H7 (cell line): ENCODE results near the gene NCS1. TPM values are rescaled to one million over a fixed set of nuclear protein-coding genes. Genes with fewer than 3 reads are reported as not detected.
A peak's percentile ranks its signal among the peaks of the same experiment; 100 is the strongest.

ENCODE experiments used
- DNase-seq: peaks from one replicate; pipeline ENCODE4 v3.0.0; 2012
- H3K27me3 ChIP-seq: 2 replicates; pipeline ENCODE4 v1.6.0; 2011; ENCODE audit warnings: mild to moderate bottlenecking, low read length; ENCODE audit not compliant: control insufficient read depth, insufficient read depth
- H3K36me3 ChIP-seq: replicated peaks from 2 replicates; pipeline ENCODE4 v1.5.1; 2011; ENCODE audit warnings: low read length; ENCODE audit not compliant: control insufficient read depth, insufficient read depth
- H3K4me3 ChIP-seq: 2 replicates; pipeline ENCODE4 v1.5.1; 2011; ENCODE audit warnings: low read depth, mild to moderate bottlenecking, control low read depth, low read length, moderate library complexity; ENCODE audit not compliant: insufficient read depth
- total RNA-seq: library from RNA; depleted of rRNA; stranded (reverse); fragments of >200 nt; shearing (Covaris generic); gene quantifications from 2 replicates; pipeline ENCODE4 v1.2.3, GENCODE V29; 2014

Gene NCS1
- total RNA-seq, 1 experiment from 2014 or later: 28.3 TPM

GRCh38 chr9:130200038-130200849 lies 28.0 kb downstream of the NCS1 start:
- peak; percentile 61 for DNase-seq
- no peaks in the 10 kb centered on the region for H3K27me3 ChIP-seq
- H3K36me3 ChIP-seq: no peaks in the 10 kb centered on the region; the same call in 1 of the 2 replicates
- no peak overlapping the region for H3K4me3 ChIP-seq

- no peaks in the 10 kb centered on the region for H3K27me3 ChIP-seq
- no peak for DNase-seq
- H3K36me3 ChIP-seq: no peaks in the 10 kb centered on the region; the same call in 1 of the 2 replicates
- no peak overlapping the region for H3K4me3 ChIP-seq
Measured at GRCh38 chr9:130201399-130201873, 29.2 kb downstream of the NCS1 start.

GRCh38 chr9:130201974-130202373 lies 29.8 kb downstream of the NCS1 start:
- no peaks in the 10 kb centered on the region for H3K27me3 ChIP-seq
- H3K36me3 ChIP-seq: no peaks in the 10 kb centered on the region; the same call in 1 of the 2 replicates
- DNase-seq: peak; percentile 46
- no peak overlapping the region for H3K4me3 ChIP-seq

- no peak overlapping the region for H3K4me3 ChIP-seq
- no peaks in the 10 kb centered on the region; the same call in 1 of the 2 replicates for H3K36me3 ChIP-seq
- no peak for DNase-seq
- H3K27me3 ChIP-seq: no peaks in the 10 kb centered on the region
Measured at GRCh38 chr9:130204341-130204740, 32.1 kb downstream of the NCS1 start.

- no peaks in the 10 kb centered on the region for H3K27me3 ChIP-seq
- H3K36me3 ChIP-seq: no peaks in the 10 kb centered on the region; the same call in 1 of the 2 replicates
- no peak overlapping the region for H3K4me3 ChIP-seq
- no peak for DNase-seq
Measured at GRCh38 chr9:130204959-130205358, 32.8 kb downstream of the NCS1 start.

- Histone ChIP-seq H3K27me3 (no peaks in the 10 kb centered on the region), H3K36me3 (no peaks in the 10 kb centered on the region; the same call in 1 of the 2 replicates), H3K4me3 (no peak overlapping the region)
- DNase-seq: peak; percentile 25
Measured at GRCh38 chr9:130205912-130206311, 33.7 kb downstream of the NCS1 start.

- Histone ChIP-seq H3K36me3 (no peaks in the 10 kb centered on the region; the same call in 1 of the 2 replicates), H3K4me3 (no peak overlapping the region), H3K27me3 (no peaks in the 10 kb centered on the region)
- peak; percentile 23 for DNase-seq
Measured at GRCh38 chr9:130206579-130206978, 34.4 kb downstream of the NCS1 start.

- no peaks in the 10 kb centered on the region for H3K36me3 ChIP-seq
- DNase-seq: peak; percentile 39
- H3K4me3 ChIP-seq: no peak overlapping the region
- no peaks in the 10 kb centered on the region for H3K27me3 ChIP-seq
Measured at GRCh38 chr9:130207241-130207992, 35.2 kb downstream of the NCS1 start.

GRCh38 chr9:130208600-130209347 lies 36.6 kb downstream of the NCS1 start:
- peak; percentile 69 for DNase-seq
- no peak overlapping the region for H3K4me3 ChIP-seq
- no peaks in the 10 kb centered on the region for H3K36me3 ChIP-seq
- H3K27me3 ChIP-seq: no peaks in the 10 kb centered on the region

GRCh38 chr9:130209422-130209821 lies 37.2 kb downstream of the NCS1 start:
- H3K36me3 ChIP-seq: no peaks in the 10 kb centered on the region
- H3K27me3 ChIP-seq: no peaks in the 10 kb centered on the region
- DNase-seq: peak; percentile 43
- H3K4me3 ChIP-seq: no peak overlapping the region

- H3K4me3 ChIP-seq: no peak overlapping the region
- H3K36me3 ChIP-seq: no peaks in the 10 kb centered on the region
- no peaks in the 10 kb centered on the region for H3K27me3 ChIP-seq
- DNase-seq: no peak
Measured at GRCh38 chr9:130211548-130212226, 39.5 kb downstream of the NCS1 start.

GRCh38 chr9:130212543-130213297 lies 40.5 kb downstream of the NCS1 start:
- Histone ChIP-seq H3K27me3 (no peaks in the 10 kb centered on the region), H3K4me3 (no peak overlapping the region), H3K36me3 (no peaks in the 10 kb centered on the region)
- DNase-seq: no peak

GRCh38 chr9:130213911-130214761 lies 41.9 kb downstream of the NCS1 start:
- DNase-seq: peak; percentile 82
- Histone ChIP-seq H3K36me3 (peaks cover 4% of the 10 kb centered on the region), H3K27me3 (no peaks in the 10 kb centered on the region), H3K4me3 (no peak overlapping the region)
